Stimulated activated CD8-positive, alpha-beta memory T cell treated with anti-CD3 and anti-CD28 coated beads, Interleukin-2, amount 100 ng/mL, for 48 hours (primary cell): ENCODE measurements around the gene SMIM44.
"Not testable (repeated sequence)": the region's sequence is repeated elsewhere in the genome, so short reads cannot be mapped to it uniquely, and the experiment has no call there.

Experiments used
- DNase-seq, 2 donors: peaks; one replicate each; pipeline ENCODE4 v3.0.0-alpha.2; 2020; ENCODE audit warnings: low read depth in 2 of 2

The SMIM44 gene

DNA sequence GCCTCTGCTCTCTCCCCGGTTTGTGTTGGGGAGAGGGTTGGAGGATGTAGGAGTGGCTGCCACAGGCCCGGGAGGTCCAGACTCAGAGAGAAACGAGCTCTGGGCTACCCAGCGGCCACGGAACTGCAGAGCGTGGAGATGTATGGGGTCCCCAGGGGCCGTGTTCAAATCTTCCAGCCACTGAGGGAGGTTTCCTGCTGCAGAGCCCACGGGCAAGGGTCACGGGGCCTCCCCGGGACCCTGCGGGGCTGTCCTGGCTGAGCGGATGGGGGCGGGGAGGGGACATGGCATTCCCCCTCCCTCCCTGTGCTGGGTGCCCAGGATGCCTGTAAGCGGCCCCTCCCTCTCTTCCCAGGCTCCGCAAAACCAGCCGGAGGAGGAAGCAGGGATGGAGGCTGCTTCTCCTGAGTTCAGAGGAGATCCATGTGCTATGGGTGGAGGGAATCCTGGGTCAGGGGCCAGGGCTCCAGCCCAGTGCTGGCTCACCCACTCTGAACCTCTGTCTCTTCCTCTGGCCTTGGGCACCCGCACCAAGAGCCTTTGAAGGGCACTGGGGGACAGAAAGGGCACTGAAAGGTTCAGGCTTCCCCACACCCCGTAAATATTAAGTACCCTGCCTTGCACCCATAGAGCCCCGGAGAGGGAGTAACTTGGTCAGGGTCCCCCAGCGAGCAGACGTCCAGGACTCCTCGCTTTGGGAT is 25.6 kb downstream of the SMIM44 start:
- DNase-seq: no peak

DNA sequence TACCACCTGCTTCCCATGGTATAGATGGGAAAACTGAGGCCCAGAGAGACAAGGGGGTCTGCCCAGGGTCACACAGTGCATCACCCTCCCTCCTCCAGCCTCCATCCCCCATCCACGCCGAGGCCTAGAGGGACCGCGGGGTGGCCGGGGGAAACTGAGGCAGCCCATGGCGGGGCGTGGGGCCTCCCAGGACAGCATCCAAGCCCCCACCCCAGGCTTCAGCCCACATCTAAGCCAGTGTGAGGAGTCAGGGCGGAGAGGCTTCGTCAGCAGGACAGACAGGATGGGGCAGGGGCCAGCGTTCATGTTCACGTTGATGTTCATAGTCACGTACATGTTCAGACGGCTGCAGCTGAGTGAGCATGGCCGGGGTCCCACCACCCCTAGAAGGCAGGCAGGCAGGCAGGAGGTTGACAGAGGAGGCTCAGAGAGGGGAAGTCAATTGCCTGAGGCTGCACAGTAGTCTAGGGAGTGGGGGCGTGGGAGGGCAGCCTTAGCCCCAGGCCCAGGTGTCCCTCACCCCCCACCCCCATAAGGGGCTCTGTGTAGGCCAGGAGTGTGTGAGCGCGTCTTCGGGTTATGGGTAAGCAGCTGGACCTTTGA is 26.2 kb downstream of the SMIM44 start:
- DNase-seq: no peak

DNA sequence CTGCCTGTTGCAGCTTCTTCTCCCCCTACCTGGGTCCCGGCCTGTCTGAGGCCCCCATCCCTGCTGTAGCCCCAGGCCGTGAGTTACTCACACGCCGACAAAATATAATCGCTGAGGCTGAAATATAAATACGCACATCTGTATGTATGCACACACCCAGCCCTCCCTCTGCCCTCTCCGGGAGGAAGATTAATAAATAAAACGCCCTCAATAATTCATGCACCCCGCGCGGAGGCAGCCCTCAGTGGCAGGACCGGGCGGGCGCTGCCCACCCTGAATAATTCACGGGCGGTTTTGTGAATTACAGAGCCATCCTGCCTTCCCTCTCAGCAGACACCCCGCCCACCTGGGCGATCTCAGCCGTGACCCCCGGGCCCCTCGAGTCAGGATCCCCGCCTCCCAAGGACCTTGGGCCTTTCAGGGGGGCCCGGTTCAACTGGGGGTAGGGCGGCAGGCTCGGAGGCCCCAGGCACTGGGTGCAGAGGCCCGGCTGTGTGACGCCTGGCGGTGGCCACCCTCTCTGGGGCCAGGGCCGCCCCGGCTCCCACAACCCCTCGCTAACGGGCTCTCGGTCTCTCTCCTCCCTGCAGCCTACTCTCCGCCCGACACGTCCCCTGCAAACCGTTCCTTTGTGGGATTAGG is 27.2 kb downstream of the SMIM44 start:
- no peak for DNase-seq

DNA sequence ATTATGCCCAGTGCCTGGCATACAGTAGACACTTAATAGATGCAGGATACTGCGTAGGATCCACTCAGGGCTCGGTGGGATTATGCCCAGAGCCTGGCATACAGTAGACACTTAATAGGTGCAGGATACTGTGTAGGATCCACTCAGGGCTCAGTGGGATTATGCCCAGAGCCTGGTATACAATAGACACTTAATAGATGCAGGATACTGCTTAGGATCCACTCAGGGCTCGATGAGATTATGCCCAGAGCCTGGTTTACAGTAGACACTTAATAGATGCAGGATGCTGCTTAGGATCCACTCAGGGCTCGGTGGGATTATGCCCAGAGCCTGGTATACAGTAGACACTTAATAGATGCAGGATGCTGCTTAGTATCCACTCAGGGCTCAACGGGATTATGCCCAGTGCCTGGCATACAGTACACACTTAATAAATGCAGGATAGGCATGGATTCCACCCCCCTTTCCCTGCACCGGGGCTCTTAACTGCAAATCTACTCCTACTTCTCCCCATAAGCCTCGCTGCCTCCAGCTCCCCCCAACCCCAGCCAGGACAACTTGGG is 27.8 kb downstream of the SMIM44 start:
- DNase-seq: no peak

DNA sequence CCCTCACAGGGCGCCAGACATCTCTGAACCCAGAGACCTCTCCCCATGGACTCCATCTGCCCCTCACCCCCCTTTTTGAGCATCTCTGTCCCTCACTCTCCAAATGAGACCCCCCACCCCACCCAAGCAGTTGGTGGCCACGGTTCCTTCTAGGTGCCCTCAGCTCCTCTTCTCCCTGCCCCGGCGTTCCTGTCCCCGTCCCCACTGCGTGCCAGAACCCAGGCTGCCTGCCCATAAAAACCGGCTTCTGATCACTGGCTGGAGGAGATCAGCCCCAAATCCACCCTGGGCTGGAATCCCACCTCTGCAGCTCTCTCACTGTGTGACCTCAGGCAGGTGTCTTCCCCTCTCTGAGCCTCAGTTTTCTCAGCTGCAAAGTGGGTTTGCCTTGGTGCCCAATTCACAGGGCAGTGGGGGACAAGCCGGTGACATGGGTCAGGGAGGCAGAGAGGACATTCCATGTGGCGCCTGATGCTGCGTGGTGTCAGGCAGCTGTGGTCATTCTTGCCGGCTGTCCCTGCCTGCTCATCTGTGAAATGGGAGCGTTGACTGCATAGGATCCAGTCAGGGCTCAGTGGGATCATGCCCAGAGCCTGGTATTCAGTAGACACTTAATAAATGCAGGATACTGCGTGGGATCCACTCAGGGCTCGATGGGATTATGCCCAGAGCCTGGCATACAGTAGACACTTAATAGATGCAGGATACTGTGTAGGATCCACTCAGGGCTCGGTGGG is 28.4 kb downstream of the SMIM44 start:
- DNase-seq: no peak

DNA sequence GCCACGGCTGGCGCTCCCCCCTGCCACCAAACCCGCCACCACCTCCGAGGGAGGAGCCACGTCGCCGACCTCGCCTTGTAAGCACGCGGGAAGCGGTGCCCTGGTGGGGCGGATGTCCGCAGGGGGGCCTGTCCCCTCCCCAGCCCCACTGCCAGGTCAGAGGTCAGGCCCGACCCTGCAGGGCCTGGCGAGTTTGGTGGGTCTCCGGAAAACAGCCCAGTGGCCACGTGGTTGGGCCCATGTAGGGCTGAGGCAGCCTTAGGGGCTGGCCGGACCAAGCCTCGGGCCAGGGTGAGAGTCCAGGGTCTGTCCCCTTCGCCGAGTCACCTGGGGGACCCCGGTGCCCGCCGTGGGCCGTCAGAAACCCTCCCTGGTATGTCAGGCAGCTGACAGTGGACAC is 29.4 kb downstream of the SMIM44 start:
- DNase-seq: no peak

DNA sequence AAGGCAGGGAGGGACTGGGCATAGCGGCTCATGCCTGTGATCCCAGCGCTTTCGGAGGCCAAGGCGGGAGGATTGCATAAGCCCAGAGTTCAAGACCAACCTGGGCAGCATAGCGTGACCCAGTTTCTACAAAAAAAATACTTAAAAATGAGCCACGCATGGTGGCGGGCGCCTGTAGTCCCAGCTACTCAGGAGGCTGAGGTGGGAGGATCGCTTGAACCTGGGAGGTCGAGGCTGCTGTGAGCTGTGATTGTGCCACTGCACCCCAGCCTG is 30.4 kb downstream of the SMIM44 start:
- not testable (repeated sequence) for DNase-seq

DNA sequence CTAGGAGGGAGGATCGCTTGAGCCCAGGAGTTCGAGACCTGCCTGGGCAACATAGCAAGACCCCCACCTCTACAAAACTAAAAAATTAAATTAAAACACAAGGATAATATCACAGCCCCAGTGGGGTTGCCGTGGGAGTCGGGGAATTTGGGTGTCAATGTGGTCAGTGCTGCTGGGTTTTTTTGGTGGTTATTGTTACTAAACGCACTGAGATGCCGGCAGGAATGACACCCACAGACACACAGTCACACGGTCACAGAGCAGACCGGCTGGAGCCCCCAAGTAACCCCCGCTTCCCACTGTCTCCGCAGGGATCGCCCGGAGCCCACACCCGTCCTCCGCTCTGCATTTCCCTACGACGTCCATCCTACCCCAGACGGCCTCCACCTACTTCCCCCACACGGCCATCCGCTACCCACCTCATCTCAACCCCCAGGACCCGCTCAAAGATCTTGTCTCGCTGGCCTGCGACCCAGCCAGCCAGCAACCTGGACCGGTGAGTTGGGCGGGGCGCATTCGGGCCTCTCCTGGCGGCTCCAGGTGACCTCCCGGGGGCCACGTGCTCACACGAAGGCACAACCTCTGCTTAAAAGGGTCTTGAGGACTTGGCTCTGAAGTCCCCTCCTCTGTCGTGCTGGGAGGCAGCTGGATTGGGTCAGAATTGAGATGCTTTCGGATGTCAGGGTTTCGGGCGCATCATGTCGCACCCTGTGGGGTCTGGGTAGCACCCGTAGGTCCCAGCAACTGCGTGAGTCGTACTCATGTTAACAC is 30.9 kb downstream of the SMIM44 start:
- no peak for DNase-seq

DNA sequence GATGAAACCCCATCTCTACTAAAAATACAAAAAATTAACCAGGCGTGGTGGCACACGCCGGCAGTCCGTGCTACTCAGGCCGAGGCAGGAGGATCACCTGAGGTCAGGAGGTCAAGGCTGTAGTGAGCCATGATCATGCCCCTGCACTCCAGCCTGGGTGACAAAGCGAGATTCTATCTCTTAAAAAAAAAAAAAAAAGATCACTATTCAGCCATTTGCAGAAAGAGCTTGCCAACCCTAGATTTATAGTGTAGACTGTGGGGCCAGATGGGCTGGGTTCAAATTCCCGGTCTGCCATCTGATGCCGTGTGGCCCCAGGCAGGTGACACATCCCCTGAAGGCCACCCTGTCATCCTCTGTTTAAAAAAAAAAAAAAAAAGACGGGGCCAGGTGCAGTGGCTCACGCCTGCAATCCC is 31.8 kb downstream of the SMIM44 start:
- no peak for DNase-seq

DNA sequence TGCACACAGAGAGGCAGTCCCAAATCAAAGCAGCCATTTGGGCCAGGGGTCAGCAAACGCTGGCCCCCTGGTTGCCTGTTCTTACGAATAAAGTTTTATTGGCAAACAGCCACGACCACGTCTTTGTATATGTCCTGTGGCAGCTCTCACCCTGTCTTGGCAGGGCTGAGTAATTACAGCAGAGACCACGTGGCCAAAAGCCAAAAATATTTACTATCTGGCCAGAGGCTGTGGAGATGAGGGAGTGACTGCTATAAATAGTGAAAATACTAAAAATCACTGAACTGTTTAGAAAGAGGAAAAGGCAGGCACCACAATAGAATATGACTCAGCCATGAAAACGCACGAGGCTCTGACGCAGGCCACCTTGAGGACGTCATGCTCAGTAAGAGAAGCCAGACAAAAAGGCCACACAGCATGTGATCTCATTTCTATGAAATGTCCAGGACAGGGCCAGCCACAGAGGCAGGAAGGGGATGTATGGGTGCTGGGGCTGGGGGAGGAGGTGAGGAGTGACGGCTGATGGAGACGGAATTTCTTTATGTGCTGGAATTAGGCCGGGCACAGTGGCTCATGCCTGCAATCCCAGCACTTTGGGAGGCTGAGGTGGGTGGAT is 32.3 kb downstream of the SMIM44 start:
- DNase-seq: no peak

DNA sequence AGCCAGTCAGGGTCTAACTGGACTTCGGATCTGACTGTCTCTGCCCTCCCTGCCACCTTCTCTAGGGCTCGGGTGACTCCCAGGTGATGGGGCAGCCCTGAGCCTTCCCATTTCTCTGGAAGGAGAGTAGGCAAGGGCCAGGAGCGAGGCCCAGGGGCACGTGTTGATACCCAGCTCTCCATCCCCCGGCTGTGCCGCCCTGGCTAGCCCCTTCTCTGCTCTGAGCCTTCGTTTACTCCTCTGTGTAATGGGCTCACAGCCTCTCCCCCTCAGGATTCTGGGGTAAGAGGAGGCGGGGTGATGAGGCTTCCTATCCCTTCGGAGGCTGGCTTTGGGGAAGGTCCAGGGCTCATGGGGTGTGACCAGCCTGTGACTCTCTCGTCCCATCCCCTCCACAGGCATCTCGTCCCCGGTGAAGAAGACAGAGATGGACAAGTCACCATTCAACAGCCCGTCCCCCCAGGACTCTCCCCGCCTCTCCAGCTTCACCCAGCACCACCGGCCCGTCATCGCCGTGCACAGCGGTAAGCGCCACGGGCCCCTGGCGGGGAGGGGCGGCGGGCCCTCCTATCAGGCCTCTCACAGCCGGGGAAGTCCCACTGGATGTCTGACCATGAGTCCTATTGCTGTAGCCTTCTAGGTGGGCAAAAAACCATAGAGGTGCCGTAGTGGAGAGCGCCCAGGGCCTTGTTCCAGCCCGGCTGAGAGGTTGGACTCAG is 34.5 kb downstream of the SMIM44 start:
- DNase-seq: no peak

DNA sequence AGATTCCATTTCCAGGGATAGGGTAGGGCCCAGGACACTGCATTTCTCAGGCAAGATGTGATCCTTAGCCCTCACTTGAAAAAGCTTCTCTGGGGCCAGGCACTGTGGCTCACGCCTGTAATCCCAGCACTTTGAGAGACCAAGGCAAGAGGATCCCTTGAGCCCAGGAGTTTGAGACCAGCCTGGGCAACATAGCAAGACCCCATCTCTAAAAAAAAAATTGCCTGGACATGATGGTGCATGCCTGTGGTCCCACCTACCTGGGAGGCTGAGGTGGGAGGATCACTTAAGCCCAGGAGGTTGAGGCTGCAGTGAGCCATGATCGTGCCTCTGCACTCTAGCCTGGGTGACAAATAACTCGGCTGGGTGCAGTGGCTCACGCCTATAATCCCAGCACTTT is 36.6 kb downstream of the SMIM44 start:
- not testable (repeated sequence) for DNase-seq

DNA sequence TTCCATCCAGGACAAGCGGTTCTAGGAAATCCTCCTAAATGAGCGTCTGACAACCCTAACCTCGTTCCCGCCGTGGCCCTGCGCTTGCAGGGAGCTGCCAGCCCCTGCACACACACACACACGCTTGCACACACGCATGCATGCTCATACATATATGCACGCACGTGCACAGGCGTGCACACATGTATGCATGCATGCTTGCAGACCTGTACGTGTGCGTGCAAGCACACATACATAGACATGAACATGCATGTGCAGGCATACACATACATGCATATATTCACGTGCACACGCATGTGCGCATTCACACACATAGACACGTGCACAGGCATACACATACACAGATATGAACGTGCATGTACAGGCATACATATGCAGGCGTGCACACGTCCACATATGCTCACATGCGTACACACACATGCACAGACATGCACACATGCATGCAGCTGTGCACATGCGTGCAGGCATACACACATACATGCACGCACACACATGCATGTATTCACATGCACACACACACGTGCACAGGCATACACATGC is 38.5 kb downstream of the SMIM44 start:
- DNase-seq: no peak

DNA sequence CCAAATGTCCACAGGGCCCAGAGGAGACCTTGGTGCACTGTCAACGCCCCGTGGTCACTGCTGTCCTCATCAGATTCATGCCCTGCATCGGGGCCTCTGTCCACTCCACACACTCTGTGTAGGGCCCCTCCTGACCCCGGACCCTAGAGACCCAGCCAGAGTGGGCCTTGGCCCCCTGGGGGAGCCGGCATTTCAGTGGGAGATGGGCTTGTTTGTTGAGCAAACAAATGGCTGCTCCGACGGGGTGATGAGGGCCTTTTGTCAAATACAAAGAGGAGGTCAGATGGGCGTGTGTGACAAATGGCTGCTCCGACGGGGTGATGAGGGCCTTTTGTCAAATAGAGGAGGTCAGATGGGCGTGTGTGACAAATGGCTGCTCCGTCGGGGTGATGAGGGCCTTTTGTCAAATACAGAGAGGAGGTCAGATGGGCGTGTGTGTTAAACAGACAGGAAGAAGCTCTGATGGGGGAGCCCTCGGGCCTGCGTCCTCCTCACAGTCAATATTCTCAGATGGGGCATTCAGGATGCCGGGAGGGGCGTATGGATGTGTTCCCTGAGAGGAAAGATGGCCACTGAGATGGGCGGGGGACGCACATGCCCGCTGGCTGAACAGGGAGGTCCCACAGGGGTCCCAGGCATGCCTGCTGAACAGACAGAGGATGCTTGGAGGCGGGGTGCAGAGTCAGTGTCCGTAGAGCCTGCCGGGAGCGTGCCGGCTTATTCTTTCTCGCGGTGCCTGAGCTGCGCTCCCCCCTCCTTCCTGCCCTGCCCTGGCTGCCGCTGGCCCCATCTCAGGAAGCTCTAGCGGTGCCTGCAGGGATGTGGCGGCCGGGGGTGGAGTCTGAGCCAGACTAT is 39.2 kb downstream of the SMIM44 start:
- no peak for DNase-seq

DNA sequence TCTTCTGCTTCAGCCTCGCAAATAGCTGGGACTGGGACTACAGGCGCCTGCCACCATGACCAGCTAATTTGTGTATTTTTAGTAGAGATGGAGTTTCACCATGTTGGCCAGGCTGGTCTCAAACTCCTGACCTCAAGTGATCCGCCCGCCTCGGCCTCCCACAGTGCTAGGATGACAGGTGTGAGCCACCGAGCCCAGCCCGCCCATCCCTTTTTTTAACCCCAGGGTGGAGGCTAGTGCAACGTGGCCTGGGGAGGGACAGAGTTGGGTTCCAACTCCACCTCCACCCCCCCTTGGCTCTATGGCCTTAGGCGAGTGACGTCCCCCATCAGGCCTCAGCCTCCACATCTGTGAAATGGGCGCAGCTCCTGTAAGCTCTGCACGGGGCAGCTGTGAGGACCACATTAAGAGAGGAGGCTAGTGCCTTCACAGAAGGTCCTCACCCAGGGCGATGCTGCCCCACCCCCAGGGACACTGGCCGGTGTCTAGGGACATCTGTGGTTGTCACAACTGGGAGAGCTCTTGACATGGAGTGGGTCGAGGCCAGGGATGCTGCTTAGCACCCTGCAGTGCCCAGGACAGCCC is 40.7 kb downstream of the SMIM44 start:
- DNase-seq: no peak

DNA sequence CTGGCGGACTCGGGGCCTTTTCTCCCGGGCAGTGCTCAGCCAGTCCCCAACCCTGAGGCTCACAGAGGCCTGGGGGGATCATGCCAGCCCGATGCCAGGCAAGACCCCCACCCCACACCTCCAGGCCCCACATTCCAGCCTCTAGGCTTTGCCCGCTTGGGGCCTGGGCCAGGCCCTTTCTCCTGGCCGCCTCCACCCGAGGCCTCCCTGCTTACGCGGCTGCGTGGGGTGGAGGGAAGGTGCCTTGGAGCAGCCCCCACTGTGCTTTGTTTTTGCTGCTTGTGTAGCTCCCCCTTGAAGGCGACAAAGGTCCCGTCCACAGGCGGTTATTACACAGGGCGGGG is 41.3 kb downstream of the SMIM44 start:
- no peak for DNase-seq

DNA sequence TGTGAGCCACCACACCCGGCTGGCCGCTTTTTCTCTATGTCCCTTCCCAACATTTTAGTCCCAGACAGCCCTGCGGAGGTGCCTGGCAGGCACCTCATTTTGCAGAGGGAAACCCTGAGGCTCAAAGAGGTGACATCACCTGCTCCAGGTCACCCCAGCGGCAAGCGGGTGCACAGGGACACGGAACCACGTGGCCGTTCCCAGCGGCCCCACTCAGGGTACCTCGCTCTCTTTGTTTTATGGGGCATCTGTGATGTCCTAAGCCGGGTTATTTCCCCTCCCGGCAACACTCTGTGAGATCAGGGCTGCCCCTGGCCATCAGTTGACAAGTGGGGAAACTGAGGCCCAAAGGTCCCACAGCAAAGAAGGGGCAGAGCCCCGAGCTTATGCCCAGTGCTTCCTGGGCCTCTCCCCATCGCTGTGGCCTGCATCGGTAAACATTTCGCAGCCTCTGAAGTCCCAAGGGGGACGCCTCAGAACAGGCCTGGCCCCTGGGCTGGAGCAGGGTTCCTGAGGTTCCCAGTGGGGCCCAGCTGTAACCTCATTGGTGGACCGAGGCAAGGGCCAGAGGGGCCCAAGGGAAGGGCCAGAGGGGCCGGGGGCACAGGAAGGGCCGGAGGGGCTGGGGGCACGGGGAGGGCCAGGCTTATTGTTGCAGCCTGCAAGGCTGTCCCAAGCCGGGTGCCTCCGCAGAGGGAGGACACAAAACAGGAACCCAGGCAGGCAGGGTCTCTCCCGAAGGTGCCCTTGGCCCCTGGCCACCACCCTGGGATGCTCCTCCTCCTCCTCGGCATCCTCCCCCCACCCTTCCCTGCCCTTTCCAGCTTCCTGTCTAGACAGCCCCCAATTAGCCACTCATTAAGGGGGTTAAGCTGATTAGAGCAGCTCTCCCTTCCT is 41.9 kb downstream of the SMIM44 start:
- DNase-seq: no peak

DNA sequence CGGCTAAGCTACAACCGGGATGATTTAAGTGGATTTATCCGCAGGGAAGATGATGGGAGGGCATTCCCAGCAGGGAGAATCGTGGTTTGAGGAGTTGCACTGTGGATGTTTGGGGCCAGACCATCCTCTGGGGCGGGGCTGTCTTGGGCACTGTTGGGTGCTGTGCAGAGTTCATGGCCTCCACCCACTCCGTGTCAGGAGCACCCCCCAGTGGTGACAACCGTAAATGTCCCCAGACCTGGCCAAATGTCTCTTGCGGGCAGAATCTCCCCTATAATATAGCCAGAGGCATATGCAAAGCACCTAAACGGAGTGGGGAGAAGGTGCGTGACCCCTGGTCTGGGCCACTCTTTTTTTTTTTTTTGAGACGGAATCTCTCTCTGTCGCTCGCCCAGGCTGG is 43.2 kb downstream of the SMIM44 start:
- DNase-seq: peak; percentile 44 to 53
